GM19372 (cell line): ENCODE results near the gene TNNI3.
"Not testable (repeated sequence)": the region's sequence is repeated elsewhere in the genome, so short reads cannot be mapped to it uniquely, and the experiment has no call there.

Source experiments
- ATAC-seq: cut with Tn5 transposase; IDR thresholded peaks from one replicate; pipeline ENCODE4 v1.9.1; 2021; ENCODE audit warnings: mild to moderate bottlenecking, low read depth, moderate library complexity; ENCODE audit not compliant: unreplicated experiment

Gene TNNI3

DNA sequence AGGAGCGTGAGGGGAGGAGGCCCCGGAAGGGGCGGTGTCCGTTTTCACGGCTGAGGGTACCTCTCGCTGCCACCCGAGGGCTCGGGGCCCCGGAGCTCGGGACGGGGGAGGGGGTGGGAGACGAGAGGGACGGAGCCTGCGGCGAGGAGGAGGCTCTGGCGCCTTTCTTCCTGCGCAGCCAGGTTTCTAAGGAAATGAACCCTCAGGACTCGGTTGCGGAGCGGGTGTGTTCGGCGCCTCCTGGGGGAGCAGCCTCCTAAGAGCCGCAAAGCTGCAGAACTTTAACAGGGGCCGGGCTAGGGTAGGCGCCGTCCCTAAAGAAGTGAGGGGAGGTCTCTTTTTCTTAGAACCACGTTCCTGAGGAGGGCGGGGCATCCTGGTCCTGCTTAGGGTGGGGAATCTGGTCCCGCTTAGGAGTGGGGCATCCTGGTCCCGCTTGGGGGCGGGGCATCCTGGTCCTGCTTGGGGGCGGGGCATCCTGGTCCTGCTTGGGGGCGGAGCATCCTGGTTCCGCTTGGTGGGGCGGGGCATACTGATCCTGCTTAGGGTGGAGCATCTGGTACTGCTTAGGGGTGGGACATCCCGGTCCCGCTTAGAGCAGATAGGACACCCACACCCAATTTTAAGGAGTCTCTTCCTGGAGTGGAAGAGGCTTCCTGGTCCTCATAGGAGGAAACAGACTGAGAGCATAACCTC is 16.3 kb upstream of the TNNI3 start:
- ATAC-seq, result no peak

DNA sequence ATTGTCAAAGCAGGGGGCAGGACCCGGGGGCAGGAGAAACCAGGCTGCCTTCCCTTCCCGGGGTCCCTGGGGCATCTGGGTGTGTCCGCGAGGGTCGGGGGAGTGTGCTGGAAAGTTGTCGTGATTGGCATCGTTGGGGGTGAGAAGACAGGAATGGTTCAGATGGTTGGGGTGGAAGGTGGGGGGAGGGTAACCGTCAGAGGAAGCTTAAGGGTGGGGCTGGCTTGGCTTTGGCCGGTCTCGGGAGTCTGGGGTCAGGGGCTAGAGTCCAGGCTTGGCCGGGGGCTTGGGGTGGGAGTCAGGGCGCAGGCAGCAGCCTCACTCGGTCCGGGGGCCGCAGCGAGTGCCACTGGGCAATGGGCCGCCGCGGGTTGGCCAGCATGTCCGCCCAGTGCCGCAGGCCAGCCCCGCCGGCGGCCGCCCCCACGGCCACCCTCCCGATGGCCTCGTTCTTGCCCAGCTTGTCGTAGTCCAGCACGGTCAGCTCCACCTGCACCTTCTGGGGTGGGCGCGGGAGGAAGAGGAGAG is 15.7 kb upstream of the TNNI3 start:
- no peak for ATAC-seq

GRCh38 chr19:55172741-55173140 is 15.2 kb upstream of the TNNI3 start:
- no peak for ATAC-seq

DNA sequence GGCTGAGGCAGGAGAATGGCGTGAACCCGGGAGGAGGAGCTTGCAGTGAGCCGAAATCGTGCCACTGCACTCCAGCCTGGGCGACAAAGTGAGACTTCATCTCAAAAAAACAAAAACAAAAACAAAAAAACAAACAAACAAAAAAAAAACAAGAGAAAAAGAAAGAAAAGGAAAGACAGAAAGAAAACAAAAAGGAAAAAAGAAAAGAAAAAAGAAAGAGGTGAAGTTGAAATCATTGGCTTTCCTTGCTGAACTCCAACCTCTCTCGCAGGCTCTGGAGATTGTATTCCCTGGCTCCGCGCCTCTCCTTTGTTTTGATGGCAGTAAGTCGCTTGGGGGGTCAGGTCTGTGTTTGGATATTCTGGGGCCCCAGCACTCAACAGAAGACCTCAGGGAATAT is 14.8 kb upstream of the TNNI3 start:
- not testable (repeated sequence) for ATAC-seq

- ATAC-seq, result no peak
Observed at GRCh38 chr19:55171440-55171839, 13.9 kb upstream of the TNNI3 start.

DNA sequence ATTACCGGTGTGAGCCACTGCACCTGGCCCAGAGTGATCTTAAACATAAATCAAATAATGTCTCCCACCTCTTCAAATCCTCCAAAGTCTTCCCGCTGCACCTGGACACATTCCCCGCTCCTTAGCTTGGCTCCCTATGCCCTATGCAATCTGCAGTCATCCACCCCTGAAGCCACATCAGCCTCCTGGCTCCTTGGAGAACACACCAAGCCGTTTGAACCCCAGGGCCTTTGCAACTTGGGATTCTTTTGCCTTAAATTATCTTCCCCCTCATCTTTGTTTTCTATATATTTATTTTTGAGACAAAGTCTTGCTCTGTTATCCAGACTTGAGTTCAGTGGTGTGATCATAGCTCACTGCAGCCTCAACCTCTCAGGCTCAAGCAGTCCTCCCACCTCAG is 11.6 kb upstream of the TNNI3 start:
- no peak for ATAC-seq

DNA sequence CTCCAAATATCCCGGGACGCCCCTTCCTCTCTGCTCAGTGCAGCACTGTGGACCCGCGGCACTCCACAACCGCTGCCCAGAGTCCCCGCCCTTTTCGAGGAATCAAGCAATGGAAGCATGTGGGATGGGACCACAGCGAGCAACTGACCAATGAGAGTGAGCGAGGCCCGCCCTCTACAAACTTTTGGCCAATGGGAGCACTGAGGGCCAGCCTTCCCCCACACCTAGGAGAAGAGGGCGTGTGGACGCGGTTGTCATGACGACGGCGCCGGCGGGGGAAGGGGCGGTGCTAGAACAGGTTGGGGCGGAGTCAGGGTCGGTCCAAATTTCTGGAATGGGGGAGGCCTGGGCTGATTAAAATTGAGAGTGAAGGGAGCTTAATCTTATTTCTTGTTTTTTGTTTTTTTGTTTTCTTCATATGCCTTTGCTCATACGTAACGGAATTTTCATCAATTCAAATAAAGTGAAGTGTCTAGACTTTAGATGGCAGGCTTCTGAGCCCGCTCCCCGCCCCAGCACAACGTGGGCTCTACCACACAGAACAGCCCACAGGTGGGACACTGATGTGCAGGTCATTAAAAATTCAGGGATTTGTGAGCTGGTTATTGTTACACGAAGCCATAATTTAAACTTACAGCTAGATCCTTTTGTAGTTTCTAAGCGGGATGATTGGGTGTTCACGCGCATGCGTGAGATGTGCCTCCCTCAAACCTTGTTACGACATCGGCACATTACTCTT is 9.2 kb upstream of the TNNI3 start, which contains the start of gene DNAAF3:
DNAAF3 (minus strand) TSS at position 84 of the 739 bp plus-strand sequence. CDS start 200 bp downstream, outside the sequence.
- peak; percentile 88 for ATAC-seq

GRCh38 chr19:55165952-55166529 is 8.5 kb upstream of the TNNI3 start:
- no peak for ATAC-seq

GRCh38 chr19:55161571-55162322 is 4.2 kb upstream of the TNNI3 start:
- no peak for ATAC-seq

DNA sequence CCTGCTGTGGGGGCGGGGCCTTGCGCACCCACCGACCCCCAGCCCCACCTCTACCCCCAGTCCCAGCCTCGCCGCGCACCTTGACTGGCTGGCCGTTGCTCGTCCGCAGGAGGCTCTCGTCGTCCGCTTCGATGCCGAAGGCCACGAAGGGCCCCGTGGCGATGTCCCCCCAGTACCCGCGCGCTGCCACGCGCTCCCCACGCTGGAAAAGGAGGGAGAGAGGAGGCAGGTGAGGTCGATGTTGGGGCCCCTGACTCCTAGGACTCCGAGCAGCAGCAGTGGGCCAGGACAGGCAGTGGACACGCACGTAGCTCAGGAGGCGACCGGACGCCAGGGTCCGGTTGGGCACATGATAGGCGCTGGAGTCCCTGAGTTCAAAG is 3.4 kb upstream of the TNNI3 start:
- no peak for ATAC-seq

- ATAC-seq, result peak; percentile 54
Observed at GRCh38 chr19:55160128-55160985, 2.8 kb upstream of the TNNI3 start.

DNA sequence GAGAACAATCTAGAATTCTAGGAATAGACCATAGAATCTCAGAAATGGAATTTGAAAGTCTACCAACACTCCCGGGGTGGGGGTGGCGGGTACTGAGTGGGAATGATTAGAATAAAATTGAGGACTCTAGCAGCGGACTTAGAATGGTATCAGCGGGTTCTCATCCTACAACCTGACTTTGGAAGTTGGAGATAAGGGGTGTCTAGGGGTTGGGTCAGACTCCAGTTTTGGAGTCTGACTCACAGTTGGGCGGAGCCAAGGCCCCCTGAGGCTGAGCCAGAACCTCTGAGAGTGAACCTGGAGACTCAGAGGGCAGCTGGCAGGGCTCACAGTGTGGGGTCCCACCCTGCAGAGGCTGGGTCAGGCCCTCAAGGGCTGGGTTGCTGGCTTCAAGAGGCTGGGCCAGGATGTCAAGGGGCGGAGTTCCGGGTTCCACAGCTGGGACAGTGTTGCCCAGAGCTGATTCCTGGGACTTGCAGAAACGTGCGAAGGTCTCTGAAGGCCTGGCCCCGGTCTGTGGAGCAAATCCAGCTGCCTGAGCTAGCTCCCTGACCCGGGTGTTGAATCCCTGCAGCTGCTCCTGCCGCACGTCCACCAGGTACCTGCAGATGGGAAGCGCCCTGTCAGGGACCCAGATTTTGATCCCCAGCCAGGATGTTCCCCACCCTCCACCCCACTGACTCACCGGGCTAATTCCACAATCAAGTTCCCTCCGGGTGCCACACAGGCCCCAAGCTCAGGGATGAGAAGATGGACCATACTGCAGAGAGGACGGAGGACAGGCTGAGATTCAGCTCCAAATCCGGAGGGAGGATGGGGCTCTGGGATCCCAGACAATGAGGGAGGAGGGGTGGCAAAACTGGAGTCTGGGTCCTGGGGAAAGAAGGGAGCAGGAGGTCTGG is 1.6 kb upstream of the TNNI3 start:
- ATAC-seq, result no peak

DNA sequence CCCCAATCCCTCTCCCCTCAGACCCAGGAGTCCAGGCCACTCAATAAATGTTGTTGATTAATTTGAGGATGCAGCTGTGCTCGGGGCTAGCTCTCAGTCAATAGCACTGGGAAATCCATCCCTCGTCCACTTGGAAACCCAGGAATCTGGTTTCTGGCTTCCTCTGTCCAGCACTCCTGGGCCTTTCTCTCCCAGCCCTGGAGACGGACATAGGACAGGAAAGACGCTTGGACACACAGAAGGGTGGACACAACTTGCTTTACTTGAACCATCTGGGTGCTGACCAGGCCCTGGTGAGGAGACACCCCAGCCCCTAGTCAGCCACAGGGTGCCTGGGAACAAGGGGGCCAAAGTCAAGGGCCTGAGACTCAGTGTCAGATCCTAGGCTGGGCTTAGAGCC is 891 bp upstream of the TNNI3 start:
- ATAC-seq, result no peak

DNA sequence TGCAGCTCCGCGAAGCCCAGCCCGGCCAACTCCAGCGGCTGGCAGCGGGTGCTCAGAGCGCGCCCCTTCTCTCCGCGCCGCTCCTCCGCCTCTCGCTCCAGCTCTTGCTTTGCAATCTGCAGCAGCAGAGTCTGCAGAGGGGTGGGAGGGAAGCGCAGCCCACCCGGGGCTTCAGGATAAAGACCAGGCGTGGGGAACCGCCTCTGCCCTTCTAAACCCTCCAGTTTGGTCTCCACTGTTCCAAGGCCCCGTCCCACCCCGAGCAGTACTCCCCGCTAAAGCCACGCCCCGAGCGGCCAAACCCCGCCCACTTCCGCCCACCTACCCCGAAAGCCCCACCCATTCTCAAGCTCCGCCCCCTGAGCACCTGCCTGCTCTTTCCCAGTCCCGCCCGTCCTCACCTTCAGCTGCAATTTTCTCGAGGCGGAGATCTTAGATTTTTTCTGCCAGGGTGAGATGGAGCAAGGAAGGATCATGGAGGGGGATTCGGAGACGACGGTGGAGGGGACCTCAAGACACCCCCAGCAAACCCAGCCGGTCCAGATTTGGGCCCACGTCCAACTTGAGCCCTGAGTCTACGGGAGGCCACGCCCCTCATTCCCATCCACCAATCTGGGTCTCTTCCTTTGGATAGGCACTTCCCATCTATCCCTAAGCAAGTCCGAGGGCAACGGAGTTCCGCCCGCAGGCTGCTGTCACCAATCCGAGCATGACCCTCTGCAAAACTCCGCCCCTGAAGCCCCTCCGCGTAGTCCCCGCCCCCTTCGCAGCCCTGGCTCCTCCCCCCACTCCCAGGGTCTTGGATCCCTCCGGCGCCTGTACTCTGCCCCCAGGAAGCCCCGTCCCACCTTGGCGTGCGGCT is 1.1 kb downstream of the TNNI3 start:
- no peak for ATAC-seq

GRCh38 chr19:55155784-55156183 is 1.7 kb downstream of the TNNI3 start:
- not testable (repeated sequence) for ATAC-seq

DNA sequence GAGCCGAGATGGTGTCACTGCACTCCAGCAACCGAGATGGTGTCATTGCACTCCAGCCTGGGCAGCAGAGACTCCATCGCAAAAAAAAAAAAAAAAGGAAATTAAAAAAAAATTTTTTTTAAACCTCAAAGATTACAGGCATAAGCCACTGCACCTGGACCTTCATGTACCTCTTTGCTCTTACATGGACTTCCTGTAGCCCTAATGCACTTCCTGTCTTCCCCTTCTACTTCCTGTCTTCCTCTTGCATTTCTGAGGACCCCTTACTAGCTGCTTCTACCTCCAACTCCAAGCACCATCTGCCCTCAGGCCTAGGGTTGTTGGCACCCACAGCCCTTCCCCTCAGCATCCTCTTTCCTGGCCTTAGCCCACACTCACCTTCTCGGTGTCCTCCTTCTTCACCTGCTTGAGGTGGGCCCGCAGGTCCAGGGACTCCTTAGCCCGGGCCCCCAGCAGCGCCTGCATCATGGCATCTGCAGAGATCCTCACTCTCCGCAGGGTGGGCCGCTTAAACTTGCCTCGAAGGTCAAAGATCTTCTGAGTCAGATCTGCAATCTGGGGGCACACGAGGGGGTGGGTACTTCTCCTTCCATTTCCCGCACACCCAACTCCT is 3.8 kb downstream of the TNNI3 start:
- no peak for ATAC-seq

GRCh38 chr19:55152017-55152416 is 5.5 kb downstream of the TNNI3 start:
- no peak for ATAC-seq
